Germinal center (tissue), 1 donor: ENCODE measurements around the gene DYNC1LI1.
"Not testable (repeated sequence)": the region's sequence is repeated elsewhere in the genome, so short reads cannot be mapped to it uniquely, and the experiment has no call there.

ENCODE experiments used
- DNase-seq: peaks from one replicate; pipeline ENCODE4 v3.0.0; 2012; ENCODE audit warnings: mixed read lengths, low spot score

The DYNC1LI1 gene

GRCh38 chr3:32531010-32531647 is 39.5 kb downstream of the DYNC1LI1 start:
- DNase-seq: no peak

- no peak for DNase-seq
Measured at GRCh38 chr3:32525720-32526119, 44.9 kb downstream of the DYNC1LI1 start.

- no peak for DNase-seq
Measured at GRCh38 chr3:32522682-32523081, 48.0 kb downstream of the DYNC1LI1 start.

GRCh38 chr3:32518921-32519320 is 51.7 kb downstream of the DYNC1LI1 start:
- DNase-seq: not testable (repeated sequence)

GRCh38 chr3:32516751-32517150 is 53.9 kb downstream of the DYNC1LI1 start:
- DNase-seq: not testable (repeated sequence)

- no peak for DNase-seq
Measured at GRCh38 chr3:32511005-32511404, 59.7 kb downstream of the DYNC1LI1 start.

- peak; percentile 73 for DNase-seq
Measured at GRCh38 chr3:32510075-32510724, 60.5 kb downstream of the DYNC1LI1 start.

- no peak for DNase-seq
Measured at GRCh38 chr3:32508711-32509110, 61.9 kb downstream of the DYNC1LI1 start.

- no peak for DNase-seq
Measured at GRCh38 chr3:32506466-32506865, 64.2 kb downstream of the DYNC1LI1 start.

GRCh38 chr3:32502946-32503286 is 67.7 kb downstream of the DYNC1LI1 start:
- no peak for DNase-seq

- DNase-seq: peak; percentile 93
Measured at GRCh38 chr3:32502118-32502945, 68.3 kb downstream of the DYNC1LI1 start, which contains the start of gene CMTM6. CMTM6 (minus strand) TSS chr3:32502852; CDS start chr3:32502745, 107 bp downstream.

- DNase-seq: no peak
Measured at GRCh38 chr3:32501783-32502117, 68.9 kb downstream of the DYNC1LI1 start.

- no peak for DNase-seq
Measured at GRCh38 chr3:32500880-32501782, 69.5 kb downstream of the DYNC1LI1 start.

GRCh38 chr3:32500231-32500630 is 70.4 kb downstream of the DYNC1LI1 start:
- no peak for DNase-seq

- no peak for DNase-seq
Measured at GRCh38 chr3:32499585-32499984, 71.1 kb downstream of the DYNC1LI1 start.

- DNase-seq: no peak
Measured at GRCh38 chr3:32498992-32499391, 71.7 kb downstream of the DYNC1LI1 start.

GRCh38 chr3:32498252-32498651 is 72.4 kb downstream of the DYNC1LI1 start:
- no peak for DNase-seq

- DNase-seq: no peak
Measured at GRCh38 chr3:32495609-32496008, 75.0 kb downstream of the DYNC1LI1 start.

GRCh38 chr3:32495085-32495484 is 75.6 kb downstream of the DYNC1LI1 start:
- DNase-seq: no peak

GRCh38 chr3:32493437-32494414 is 76.9 kb downstream of the DYNC1LI1 start:
- DNase-seq: no peak
